ENCODE data around the gene KCNMB1. TPM values are rescaled to one million over a fixed set of nuclear protein-coding genes. Genes with fewer than 3 reads are reported as not detected.

KCNMB1 gene
- polyA plus RNA-seq, 2 donors, result 4.2 to 8.2 TPM

GRCh38 chr5:170355601-170356098 is 33.5 kb downstream of the KCNMB1 start:
- Histone ChIP-seq H3K27ac (ENCODE audit: low read depth in 2 of 2, low read length in 1 of 2) (no peak overlapping the region), H3K36me3 (ENCODE audit: control insufficient read depth in 2 of 2, insufficient read depth in 2 of 2, low read length in 1 of 2) (no peaks in the 10 kb centered on the region), H3K4me1 (ENCODE audit: control insufficient read depth in 2 of 2, insufficient read depth in 2 of 2, low read length in 1 of 2) (no peaks in the 10 kb centered on the region), H3K9me3 (ENCODE audit: control insufficient read depth in 2 of 2, insufficient read depth in 1 of 2, low read depth in 1 of 2, low read length in 1 of 2) (peaks cover 0 to 3% of the 10 kb centered on the region in 2 donors), H3K4me3 (ENCODE audit: low read depth in 1 of 2, low read length in 2 of 2) (no peak overlapping the region), H3K27me3 (ENCODE audit: control insufficient read depth in 1 of 2, insufficient read depth in 2 of 2, low read length in 2 of 2) (no peaks in the 10 kb centered on the region)
- WGBS, 2 donors, result 33 to 41% methylated on average over 8 of the region's 8 CpGs

- H3K4me1 ChIP-seq (ENCODE audit: control insufficient read depth in 2 of 2, insufficient read depth in 2 of 2, low read length in 1 of 2), result no peaks in the 10 kb centered on the region
- H3K27ac ChIP-seq (ENCODE audit: low read depth in 2 of 2, low read length in 1 of 2), result no peak overlapping the region
- H3K36me3 ChIP-seq (ENCODE audit: control insufficient read depth in 2 of 2, insufficient read depth in 2 of 2, low read length in 1 of 2), result no peaks in the 10 kb centered on the region
- H3K9me3 ChIP-seq (ENCODE audit: control insufficient read depth in 2 of 2, insufficient read depth in 1 of 2, low read depth in 1 of 2, low read length in 1 of 2), result peaks cover 0 to 3% of the 10 kb centered on the region in 2 donors
- no peak overlapping the region for H3K4me3 ChIP-seq (ENCODE audit: low read depth in 1 of 2, low read length in 2 of 2)
- H3K27me3 ChIP-seq (ENCODE audit: control insufficient read depth in 1 of 2, insufficient read depth in 2 of 2, low read length in 2 of 2), result no peaks in the 10 kb centered on the region
- WGBS, 2 donors, result 78 to 82% methylated on average over 9 of the region's 9 CpGs
Measured at GRCh38 chr5:170353961-170354360, 35.2 kb downstream of the KCNMB1 start.

GRCh38 chr5:170353011-170353761 is 36.0 kb downstream of the KCNMB1 start:
- Histone ChIP-seq H3K27ac (ENCODE audit: low read depth in 2 of 2, low read length in 1 of 2) (no peak overlapping the region), H3K36me3 (ENCODE audit: control insufficient read depth in 2 of 2, insufficient read depth in 2 of 2, low read length in 1 of 2) (no peaks in the 10 kb centered on the region)
- 39 to 43% methylated on average over 18 of the region's 18 CpGs for WGBS, 2 donors

GRCh38 chr5:170348137-170348633 is 41.0 kb downstream of the KCNMB1 start:
- no peak overlapping the region for H3K27ac ChIP-seq (ENCODE audit: low read depth in 2 of 2, low read length in 1 of 2)
- H3K9me3 ChIP-seq (ENCODE audit: control insufficient read depth in 2 of 2, insufficient read depth in 1 of 2, low read depth in 1 of 2, low read length in 1 of 2), result peaks cover 0 to 3% of the 10 kb centered on the region in 2 donors
- no peak overlapping the region for H3K4me3 ChIP-seq (ENCODE audit: low read depth in 1 of 2, low read length in 2 of 2)
- H3K36me3 ChIP-seq (ENCODE audit: control insufficient read depth in 2 of 2, insufficient read depth in 2 of 2, low read length in 1 of 2), result no peaks in the 10 kb centered on the region
- 50 to 51% methylated on average over 11 of the region's 11 CpGs for WGBS, 2 donors
- no peaks in the 10 kb centered on the region for H3K27me3 ChIP-seq (ENCODE audit: control insufficient read depth in 1 of 2, insufficient read depth in 2 of 2, low read length in 2 of 2)
- no peaks in the 10 kb centered on the region for H3K4me1 ChIP-seq (ENCODE audit: control insufficient read depth in 2 of 2, insufficient read depth in 2 of 2, low read length in 1 of 2)

More at GRCh38 chr5:170353011-170353761, 36.0 kb downstream of the KCNMB1 start:
- Histone ChIP-seq H3K4me1 (ENCODE audit: control insufficient read depth in 2 of 2, insufficient read depth in 2 of 2, low read length in 1 of 2) (no peaks in the 10 kb centered on the region), H3K27me3 (ENCODE audit: control insufficient read depth in 1 of 2, insufficient read depth in 2 of 2, low read length in 2 of 2) (no peaks in the 10 kb centered on the region), H3K9me3 (ENCODE audit: control insufficient read depth in 2 of 2, insufficient read depth in 1 of 2, low read depth in 1 of 2, low read length in 1 of 2) (peaks cover 0 to 3% of the 10 kb centered on the region in 2 donors), H3K4me3 (ENCODE audit: low read depth in 1 of 2, low read length in 2 of 2) (no peak overlapping the region)

GRCh38 chr5:170347022-170347567 is 42.1 kb downstream of the KCNMB1 start:
- H3K9me3 ChIP-seq (ENCODE audit: control insufficient read depth in 2 of 2, insufficient read depth in 1 of 2, low read depth in 1 of 2, low read length in 1 of 2), result no peaks in the 10 kb centered on the region
- H3K27me3 ChIP-seq (ENCODE audit: control insufficient read depth in 1 of 2, insufficient read depth in 2 of 2, low read length in 2 of 2), result no peaks in the 10 kb centered on the region
- 80 to 90% methylated on average over 9 of the region's 9 CpGs for WGBS, 2 donors
- no peak overlapping the region for H3K4me3 ChIP-seq (ENCODE audit: low read depth in 1 of 2, low read length in 2 of 2)
- no peak overlapping the region for H3K27ac ChIP-seq (ENCODE audit: low read depth in 2 of 2, low read length in 1 of 2)
- no peaks in the 10 kb centered on the region for H3K4me1 ChIP-seq (ENCODE audit: control insufficient read depth in 2 of 2, insufficient read depth in 2 of 2, low read length in 1 of 2)
- H3K36me3 ChIP-seq (ENCODE audit: control insufficient read depth in 2 of 2, insufficient read depth in 2 of 2, low read length in 1 of 2), result no peaks in the 10 kb centered on the region

- no peaks in the 10 kb centered on the region for H3K36me3 ChIP-seq (ENCODE audit: control insufficient read depth in 2 of 2, insufficient read depth in 2 of 2, low read length in 1 of 2)
- WGBS, 2 donors, result 85 to 91% methylated on average over 1 of the region's 1 CpG
- H3K4me3 ChIP-seq (ENCODE audit: low read depth in 1 of 2, low read length in 2 of 2), result no peak overlapping the region
- no peaks in the 10 kb centered on the region for H3K9me3 ChIP-seq (ENCODE audit: control insufficient read depth in 2 of 2, insufficient read depth in 1 of 2, low read depth in 1 of 2, low read length in 1 of 2)
- H3K27me3 ChIP-seq (ENCODE audit: control insufficient read depth in 1 of 2, insufficient read depth in 2 of 2, low read length in 2 of 2), result no peaks in the 10 kb centered on the region
- H3K4me1 ChIP-seq (ENCODE audit: control insufficient read depth in 2 of 2, insufficient read depth in 2 of 2, low read length in 1 of 2), result no peaks in the 10 kb centered on the region
- H3K27ac ChIP-seq (ENCODE audit: low read depth in 2 of 2, low read length in 1 of 2), result no peak overlapping the region
Measured at GRCh38 chr5:170345971-170346370, 43.2 kb downstream of the KCNMB1 start.

GRCh38 chr5:170343177-170343576 is 46.0 kb downstream of the KCNMB1 start:
- Histone ChIP-seq H3K27ac (ENCODE audit: low read depth in 2 of 2, low read length in 1 of 2) (no peak overlapping the region), H3K9me3 (ENCODE audit: control insufficient read depth in 2 of 2, insufficient read depth in 1 of 2, low read depth in 1 of 2, low read length in 1 of 2) (no peaks in the 10 kb centered on the region), H3K4me3 (ENCODE audit: low read depth in 1 of 2, low read length in 2 of 2) (no peak overlapping the region), H3K27me3 (ENCODE audit: control insufficient read depth in 1 of 2, insufficient read depth in 2 of 2, low read length in 2 of 2) (no peaks in the 10 kb centered on the region), H3K4me1 (ENCODE audit: control insufficient read depth in 2 of 2, insufficient read depth in 2 of 2, low read length in 1 of 2) (no peaks in the 10 kb centered on the region), H3K36me3 (ENCODE audit: control insufficient read depth in 2 of 2, insufficient read depth in 2 of 2, low read length in 1 of 2) (no peaks in the 10 kb centered on the region)
- 70% methylated on average over 3 of the region's 3 CpGs for WGBS, 2 donors

- Histone ChIP-seq H3K27me3 (ENCODE audit: control insufficient read depth in 1 of 2, insufficient read depth in 2 of 2, low read length in 2 of 2) (no peaks in the 10 kb centered on the region), H3K4me1 (ENCODE audit: control insufficient read depth in 2 of 2, insufficient read depth in 2 of 2, low read length in 1 of 2) (no peaks in the 10 kb centered on the region), H3K9me3 (ENCODE audit: control insufficient read depth in 2 of 2, insufficient read depth in 1 of 2, low read depth in 1 of 2, low read length in 1 of 2) (no peaks in the 10 kb centered on the region), H3K4me3 (ENCODE audit: low read depth in 1 of 2, low read length in 2 of 2) (no peak overlapping the region), H3K27ac (ENCODE audit: low read depth in 2 of 2, low read length in 1 of 2) (no peak overlapping the region), H3K36me3 (ENCODE audit: control insufficient read depth in 2 of 2, insufficient read depth in 2 of 2, low read length in 1 of 2) (no peaks in the 10 kb centered on the region)
- WGBS, 2 donors, result 76 to 77% methylated on average over 8 of the region's 8 CpGs
Measured at GRCh38 chr5:170342153-170342725, 46.9 kb downstream of the KCNMB1 start.

GRCh38 chr5:170341545-170341944 is 47.6 kb downstream of the KCNMB1 start:
- no peaks in the 10 kb centered on the region for H3K4me1 ChIP-seq (ENCODE audit: control insufficient read depth in 2 of 2, insufficient read depth in 2 of 2, low read length in 1 of 2)
- H3K27ac ChIP-seq (ENCODE audit: low read depth in 2 of 2, low read length in 1 of 2), result no peak overlapping the region
- 90% methylated on average over 9 of the region's 9 CpGs for WGBS, 2 donors
- H3K27me3 ChIP-seq (ENCODE audit: control insufficient read depth in 1 of 2, insufficient read depth in 2 of 2, low read length in 2 of 2), result no peaks in the 10 kb centered on the region
- H3K9me3 ChIP-seq (ENCODE audit: control insufficient read depth in 2 of 2, insufficient read depth in 1 of 2, low read depth in 1 of 2, low read length in 1 of 2), result no peaks in the 10 kb centered on the region
- no peaks in the 10 kb centered on the region for H3K36me3 ChIP-seq (ENCODE audit: control insufficient read depth in 2 of 2, insufficient read depth in 2 of 2, low read length in 1 of 2)
- H3K4me3 ChIP-seq (ENCODE audit: low read depth in 1 of 2, low read length in 2 of 2), result no peak overlapping the region

Data from esophagus (tissue), 2 donors.